CD4-positive, alpha-beta T cell treated with Interleukin-15 for 1 hour (primary cell): ENCODE data around the gene MIPOL1.
"Not testable (repeated sequence)": the region's sequence is repeated elsewhere in the genome, so short reads cannot be mapped to it uniquely, and the experiment has no call there.

Source experiments
- DNase-seq: peaks from one replicate; pipeline ENCODE4 v3.0.0-alpha.2; 2020

Gene MIPOL1

DNA sequence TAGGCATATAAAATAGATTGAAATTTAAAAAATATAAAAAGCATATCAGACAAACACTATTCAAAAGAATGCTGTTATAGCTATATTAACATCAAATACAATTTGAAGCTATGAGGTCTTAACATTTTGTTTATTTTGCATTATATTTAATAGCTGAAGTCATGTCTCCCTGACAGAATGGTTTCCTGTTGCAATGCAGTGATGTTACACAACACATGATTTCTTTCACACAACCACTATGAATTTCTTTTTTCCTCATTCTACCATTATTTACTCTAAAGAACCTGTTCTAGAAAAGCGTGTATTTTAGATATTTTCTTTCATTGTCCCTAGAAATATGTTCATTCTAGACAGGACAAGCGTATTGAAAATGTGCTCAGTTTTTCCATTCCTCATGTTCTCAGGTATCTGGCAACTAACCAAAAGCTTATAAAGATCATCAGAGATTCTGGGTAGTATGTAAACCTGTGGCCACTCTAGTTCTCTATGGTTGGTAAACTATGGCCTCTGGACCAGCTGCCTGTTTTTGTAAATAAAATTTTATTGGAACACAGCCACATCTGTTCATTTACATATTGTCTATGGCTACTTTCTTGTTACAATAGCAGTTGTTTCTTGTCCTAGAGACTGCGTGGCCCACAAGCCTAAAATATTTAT is 213.5 kb downstream of the MIPOL1 start:
- no peak for DNase-seq

DNA sequence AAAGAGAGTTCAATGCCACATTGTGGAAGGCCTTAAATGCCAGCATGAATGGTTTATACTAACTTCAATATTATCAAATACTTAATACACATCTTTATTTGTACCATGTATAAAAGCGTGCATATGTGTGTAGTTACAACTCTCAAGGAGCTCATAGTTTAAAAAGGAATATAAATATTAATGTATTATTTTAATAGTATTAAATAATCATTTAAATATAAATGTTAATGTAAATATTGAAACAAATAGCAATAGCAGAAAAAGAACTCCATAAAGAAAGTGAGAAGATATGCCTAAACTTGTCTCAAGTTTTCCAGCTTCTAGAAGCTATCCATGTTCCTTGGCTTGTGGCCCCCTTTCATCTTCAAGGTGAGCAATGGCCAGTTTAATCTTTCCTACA is 215.3 kb downstream of the MIPOL1 start:
- DNase-seq: no peak

DNA sequence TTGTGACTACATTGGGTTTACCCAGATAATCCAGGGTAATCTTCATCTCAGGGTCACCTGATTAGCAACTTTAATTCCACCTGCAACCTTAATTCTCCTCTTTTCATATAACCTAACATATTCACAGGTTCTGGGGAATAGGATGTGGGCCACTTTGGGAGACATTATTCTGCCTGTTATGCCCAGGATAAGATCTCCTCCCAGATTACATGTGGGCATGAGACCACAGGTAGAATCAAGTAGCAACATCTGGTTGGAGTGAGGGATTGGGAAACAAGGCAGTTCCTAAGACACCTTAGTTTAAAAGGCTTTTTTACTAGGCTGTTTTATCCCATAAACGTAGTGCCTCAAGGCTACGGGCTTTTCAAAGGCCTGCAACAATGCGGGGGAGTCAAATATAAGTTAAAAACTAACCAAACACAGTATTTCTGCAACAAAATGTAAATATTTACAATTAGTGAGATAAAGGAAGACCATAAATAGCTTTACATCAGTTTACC is 215.8 kb downstream of the MIPOL1 start:
- DNase-seq: no peak

DNA sequence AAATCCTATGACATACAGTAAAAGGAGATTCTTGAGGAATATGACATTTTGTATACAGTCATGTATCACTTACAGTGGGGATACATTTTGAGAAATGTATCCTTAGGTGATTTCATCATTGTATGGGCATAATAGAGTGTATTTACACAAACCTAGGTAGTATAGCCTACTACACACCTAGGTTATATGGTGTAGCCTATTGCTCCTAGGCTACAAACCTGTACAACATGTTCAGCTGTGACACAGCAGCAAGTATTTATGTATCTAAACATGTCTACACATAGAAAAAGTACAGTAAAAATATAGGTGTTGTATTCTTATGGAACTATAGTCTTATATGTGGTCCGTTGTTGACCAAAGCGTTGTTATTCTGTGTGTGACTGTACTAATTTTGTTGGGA is 218.5 kb downstream of the MIPOL1 start:
- DNase-seq: no peak

DNA sequence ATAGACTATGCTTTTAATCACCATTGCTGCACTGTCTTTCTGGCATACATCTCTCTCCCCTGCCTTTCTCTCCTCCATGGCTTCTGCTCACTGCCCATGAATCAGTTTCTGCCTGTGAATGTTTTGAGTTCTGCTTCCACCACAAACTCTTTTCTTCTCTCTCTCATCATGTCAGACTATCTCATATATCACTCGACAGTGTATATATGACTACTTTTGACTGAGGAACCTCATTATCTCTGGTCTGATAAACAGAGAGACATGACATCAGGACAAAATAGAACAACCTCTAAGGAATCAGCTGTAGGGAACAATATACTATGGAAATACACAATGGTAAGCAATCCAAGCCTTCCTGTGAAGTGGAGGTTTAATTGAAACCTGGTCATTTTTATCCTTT is 219.4 kb downstream of the MIPOL1 start:
- DNase-seq: no peak

DNA sequence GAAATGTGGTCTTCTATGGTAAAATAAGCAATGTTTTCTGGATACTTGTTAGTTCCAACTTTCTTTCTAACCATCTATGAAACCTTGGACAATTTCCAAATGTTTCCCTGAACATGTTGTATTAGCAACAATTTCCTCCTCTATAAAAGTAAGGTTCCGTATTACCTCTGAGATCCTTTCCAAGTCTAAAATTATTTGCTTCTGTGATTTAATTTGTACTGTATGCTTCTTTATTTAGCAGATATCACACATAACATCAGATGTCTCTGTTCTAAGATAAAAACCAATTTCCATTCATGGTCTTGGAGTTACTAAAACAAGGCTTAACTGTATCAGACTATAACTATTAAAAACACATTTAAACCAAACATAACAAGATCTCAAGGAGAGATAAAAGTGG is 220.1 kb downstream of the MIPOL1 start:
- DNase-seq: no peak

DNA sequence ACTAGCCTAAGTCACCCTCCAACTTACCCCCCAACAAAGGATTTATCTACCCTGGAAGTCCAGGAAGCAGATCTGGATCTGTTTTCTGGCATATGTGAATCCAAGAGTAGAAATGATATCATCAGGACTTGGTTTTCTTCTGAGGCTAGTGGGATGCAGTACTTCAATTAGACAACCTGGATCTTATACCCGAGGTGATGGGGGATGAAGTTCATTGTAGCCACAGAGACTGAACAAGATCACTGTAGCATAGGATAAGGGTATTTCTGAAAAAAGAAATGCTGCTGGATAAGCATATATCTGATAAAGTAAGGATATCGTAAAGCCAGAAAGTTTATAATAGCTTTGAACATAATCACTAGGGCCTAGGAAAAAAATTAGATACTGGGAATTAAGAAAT is 222.9 kb downstream of the MIPOL1 start:
- DNase-seq: no peak

DNA sequence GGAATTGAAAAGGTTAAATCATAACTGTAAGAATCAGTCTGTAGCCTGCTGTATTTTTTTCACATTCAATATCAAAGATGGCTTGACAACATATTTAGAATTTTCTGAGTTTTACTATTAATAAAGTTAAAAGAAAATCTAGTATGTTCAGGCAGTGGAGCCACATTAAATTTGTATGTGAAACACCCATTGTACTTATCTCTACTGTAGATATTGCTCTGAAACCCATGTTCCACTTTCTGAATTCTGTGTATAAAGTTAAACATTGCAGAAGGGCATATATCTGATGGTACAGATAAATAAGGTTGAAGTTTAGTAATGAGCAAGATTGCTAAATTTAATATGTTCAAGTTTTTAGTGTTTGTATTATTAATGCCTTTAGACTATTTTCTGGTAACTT is 224.6 kb downstream of the MIPOL1 start:
- no peak for DNase-seq

DNA sequence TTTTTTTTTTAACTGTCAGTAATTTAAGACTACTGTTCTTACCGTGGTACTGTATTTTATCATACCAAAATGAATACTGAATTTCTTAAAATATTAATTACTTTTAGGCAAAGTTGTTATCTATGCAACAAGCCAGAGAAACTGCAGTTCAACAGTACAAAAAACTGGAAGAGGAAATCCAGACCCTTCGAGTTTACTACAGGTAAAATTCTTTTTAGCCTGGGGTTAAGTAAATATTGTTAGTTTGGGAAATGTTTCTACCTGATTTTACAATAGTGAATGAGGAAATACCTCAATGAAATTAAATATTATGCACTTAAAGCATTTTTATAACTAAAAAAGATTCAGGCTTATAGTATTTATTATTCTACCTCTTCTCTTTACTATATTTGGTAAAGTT is 225.0 kb downstream of the MIPOL1 start:
- no peak for DNase-seq

DNA sequence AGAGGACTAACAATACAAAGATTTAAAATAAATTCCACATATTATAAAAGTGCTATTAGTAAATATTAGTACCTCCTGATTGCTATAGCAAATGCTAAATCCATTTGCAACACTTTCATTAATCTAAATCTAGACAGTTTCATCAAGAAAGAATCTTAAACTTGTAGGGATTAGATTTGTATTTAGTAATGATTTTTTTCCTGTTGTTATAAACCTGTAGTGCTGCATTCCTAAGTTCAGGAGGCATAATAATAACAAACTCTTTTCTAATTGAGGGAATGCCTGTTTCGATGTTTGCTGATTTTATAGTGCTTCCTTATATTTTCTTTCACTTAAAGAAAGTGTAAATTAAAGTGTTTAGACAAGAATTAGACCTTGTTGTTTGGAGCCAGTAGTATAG is 231.2 kb downstream of the MIPOL1 start:
- no peak for DNase-seq

DNA sequence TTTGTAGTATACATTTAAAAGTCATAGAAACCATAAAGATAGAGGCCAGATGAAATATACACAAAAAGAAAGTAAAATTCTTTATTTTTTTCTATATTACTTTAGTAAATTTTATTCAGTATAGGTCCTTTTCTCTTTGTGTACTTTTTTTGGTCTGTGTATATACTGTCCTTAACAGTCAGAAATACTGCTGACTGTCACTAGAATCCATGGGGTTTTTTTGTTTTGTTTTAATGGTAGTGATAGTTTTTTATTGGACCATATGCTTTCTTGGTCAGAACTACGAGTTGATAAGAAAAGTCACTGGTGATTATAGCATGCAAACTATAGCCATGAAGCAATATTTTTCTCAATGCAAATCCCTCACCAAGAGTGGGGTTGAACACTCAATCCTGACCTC is 231.9 kb downstream of the MIPOL1 start:
- no peak for DNase-seq

DNA sequence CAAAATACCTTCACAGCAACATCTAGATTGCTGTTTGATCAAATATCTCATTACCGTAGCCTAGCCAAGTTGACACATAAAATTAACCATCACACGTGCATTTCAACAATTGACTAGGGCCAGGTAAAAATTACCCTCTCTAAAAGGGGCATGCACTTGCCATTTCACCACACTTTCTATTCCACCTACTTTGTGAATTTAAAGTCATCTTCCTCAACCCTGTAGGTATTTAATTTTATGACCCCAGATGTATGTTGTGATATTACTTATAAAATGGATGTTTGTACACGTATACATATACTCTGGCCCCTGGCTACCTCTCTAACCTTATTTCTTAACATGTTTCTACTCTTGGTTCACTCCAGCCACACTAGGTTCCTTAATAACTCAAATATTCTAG is 237.1 kb downstream of the MIPOL1 start:
- no peak for DNase-seq

DNA sequence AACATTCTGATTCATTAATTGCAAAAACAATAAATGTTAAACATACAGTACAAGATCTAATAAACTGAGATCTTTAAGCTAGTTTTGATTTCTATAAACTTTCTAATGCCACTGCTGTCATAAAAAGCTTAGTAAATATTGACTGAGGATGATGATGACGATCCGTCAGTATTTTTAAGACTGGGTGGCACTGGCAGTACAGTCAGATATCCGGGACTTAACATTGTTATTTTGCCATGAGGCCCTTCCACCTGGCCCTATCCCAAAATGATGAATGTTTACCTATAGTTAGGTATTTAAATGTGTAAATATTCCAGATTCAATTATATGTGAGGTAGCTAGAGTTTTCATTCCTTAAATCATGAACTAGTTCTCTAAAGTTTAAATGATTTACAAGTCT is 238.8 kb downstream of the MIPOL1 start:
- no peak for DNase-seq

DNA sequence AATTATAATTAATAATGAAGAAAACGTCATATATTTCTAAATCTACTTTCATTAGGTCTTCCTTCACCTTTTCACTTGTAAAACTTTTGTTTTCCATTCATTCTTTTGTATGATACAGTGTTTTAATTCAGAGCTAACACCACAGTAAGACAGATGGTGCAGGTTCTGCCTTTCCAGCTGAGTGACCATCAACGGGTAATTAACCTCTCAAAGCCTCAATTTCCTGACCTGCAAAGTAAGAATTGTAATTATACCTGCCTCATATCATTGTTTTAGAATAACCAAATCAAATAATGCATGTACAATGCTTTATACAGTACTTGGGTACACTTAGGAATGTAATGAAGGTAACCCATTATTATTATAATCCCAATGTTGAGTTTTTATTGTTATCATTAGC is 239.8 kb downstream of the MIPOL1 start:
- no peak for DNase-seq

DNA sequence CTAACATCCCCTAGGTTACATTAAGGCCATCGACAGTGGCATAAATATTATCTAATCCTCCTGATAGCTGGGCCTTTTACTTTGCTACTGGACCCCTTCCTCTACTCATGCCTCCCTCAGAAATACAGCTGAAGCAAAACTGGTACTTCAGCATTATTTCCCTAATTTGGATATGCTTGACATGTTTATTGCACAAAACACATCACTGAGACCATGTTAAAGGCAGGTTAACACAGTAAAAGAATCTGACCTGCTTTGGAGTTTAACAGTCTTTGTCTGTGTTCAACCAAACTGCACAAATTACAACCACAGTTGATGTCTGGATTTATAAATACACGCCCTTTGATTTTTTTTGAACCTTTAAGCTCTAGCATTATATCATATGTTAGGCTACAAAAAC is 240.7 kb downstream of the MIPOL1 start:
- DNase-seq: no peak

DNA sequence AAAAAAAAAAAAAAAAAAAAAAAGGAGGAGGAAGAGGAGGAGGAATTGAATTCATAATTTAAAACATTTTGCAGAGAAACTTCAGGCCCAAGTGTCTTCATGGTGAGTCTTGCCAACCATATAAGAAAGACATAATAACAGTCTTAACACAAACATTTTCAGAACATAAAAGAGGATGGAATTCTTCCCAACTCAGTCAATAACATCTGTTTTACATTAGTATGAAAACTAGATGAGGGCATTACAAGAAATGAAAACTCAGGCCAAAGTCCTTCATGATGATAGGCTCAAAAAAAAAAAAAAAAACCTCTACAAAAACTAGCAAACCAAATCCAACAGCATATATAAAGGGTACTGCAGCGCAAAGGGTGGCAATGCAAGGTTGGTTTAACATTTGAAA is 245.7 kb downstream of the MIPOL1 start:
- no peak for DNase-seq

DNA sequence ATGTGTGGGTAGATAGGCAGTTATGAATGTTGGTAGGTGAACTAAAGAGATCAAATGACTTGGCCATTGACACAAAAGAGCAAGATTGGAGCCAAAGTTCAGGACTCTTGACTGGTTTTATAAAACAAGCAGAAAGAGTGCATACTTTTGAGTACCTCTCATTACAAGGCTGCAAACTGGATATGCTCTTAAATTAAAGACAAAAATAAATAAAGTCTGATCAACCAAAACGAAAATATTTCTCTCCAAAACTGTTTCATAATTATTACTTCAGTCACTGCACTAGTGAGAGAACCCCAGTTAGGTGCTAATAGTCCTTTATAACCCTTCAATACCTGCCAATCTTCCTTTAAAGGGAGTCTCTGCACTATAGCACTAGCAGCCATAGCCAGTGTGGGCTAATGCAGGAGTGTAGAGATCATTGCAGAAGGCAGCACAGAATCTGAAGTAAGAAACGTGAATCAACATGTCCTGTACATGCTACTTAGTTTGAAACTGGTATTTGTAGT is 250.2 kb downstream of the MIPOL1 start:
- no peak for DNase-seq

DNA sequence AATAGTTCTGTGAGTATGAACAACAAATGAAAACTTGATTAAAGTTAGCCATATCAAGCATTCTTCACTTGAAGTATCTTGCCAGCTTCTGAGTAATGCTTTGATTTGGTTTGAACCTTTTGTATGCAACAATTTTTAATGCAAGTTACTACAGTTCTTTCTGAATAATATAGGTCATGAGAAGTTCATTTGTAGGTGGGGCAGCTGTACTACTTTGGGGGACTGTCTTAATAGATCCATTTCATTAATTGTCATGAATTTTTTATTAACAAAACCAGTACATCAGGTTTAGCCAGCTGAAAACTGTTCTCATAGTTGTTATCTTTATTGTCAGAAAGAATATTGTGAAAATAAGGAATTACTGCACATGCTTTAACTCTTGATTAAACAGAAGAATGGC is 254.6 kb downstream of the MIPOL1 start:
- DNase-seq: no peak

DNA sequence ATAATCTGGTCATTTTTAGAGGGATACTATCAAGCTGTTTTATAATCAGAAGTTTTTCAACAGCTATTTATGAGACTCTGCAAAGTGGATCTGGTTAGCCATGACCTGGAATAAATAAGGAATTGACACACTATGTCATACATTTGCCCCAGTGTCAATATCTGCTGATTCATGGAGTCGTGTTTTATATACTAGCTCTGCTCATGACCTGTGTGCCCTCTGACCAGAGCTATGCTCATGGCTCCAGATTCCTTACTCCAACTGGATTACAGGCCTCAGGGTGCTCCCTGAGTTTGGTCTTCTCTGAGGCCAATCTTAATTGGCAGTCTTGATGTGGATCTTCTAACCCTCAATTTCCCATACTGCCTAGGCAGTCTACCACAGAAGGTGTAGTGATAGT is 256.2 kb downstream of the MIPOL1 start:
- no peak for DNase-seq

DNA sequence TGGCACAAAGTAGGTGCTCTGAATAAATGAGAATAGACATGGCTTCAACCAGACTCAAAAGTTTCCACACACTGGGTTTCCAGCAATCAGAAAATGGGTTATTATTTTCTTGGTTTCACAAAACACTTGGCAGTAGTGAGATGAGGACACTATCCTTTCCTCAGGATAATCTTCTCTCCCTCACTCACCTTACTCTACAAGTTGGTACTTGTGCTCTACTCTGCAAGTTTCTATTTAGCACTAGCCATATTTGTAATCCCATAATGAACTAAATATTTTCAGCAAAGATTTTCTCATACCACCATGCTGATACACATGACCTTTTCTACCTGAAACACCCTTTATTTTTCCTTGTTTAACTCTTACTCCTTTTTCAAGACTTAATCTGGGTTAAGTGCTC is 259.6 kb downstream of the MIPOL1 start:
- DNase-seq: no peak

DNA sequence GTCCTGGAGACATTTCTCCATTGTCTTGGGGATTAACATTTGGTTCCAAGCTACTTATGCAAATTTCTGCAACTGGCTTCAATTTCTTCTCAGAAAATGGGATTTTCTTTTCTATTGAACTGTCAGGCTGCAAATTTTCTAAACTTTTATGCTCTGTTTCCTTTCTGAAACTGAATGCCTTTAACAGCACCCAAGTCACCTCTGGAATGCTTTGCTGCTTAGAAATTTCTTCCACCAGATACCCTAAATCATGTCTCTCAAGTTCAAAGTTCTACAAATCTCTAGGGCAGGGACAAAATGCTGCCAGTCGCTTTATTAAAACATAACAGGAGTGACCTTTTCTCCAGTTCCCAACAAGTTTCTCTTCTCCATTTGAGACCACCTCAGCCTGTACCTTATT is 264.7 kb downstream of the MIPOL1 start:
- DNase-seq: not testable (repeated sequence)

DNA sequence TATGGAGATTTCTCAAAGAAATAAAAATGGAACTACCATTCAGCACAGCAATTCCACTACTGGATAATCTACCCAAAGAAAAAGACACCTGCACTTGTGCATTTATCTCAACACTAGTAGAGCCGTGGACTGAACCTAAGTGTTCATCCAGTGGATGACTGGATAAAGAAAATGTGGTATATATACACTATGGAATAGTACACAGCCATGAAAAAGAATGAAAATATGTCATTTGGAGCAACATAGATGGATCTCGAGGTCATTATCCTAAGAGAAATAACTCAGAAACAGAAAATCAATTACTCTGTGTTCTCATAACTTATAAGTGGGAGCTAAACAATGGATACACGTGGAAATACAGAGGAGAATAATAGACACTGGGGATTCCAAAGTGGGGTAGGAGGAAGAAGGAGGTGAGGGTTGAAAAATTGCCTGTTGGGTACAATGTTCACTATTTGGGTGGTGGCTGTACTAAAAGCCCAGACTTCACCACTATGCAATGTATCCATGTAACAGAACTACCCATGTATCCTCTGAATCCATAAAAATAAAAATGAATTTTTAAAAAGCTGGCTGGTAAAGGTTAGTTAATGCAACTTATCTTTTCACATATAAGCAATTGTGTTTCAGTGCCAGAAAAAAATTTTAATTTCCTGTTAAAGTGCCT is 266.6 kb downstream of the MIPOL1 start:
- DNase-seq: no peak

DNA sequence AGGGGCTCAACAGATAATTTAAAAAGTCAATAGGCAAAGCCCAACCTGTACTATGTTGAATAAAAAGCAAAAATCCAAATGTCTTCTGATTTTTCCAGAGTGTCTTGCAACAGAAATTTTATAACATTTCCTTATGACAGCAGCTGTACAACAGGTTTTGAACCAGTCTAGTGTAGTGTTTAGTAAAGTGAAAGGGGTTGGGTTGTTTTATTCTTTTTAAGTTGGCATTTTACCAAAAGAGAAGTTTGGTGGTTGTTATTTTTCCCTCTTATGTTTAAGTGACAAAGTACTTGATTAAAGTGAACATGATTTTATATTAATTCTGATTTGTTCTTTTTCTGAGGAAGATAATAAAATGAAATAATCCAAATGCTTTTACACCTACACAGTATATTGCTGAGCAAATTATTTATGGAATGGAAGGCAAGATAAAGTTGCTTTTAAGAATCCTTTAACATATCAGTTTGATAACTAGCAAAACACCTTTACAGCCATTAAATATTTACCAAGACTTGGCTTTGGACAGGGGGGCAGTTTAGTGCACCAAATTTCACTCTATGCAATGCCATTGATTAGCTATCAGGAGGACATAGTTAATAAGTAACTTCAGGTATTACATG is 268.4 kb downstream of the MIPOL1 start:
- DNase-seq: no peak

DNA sequence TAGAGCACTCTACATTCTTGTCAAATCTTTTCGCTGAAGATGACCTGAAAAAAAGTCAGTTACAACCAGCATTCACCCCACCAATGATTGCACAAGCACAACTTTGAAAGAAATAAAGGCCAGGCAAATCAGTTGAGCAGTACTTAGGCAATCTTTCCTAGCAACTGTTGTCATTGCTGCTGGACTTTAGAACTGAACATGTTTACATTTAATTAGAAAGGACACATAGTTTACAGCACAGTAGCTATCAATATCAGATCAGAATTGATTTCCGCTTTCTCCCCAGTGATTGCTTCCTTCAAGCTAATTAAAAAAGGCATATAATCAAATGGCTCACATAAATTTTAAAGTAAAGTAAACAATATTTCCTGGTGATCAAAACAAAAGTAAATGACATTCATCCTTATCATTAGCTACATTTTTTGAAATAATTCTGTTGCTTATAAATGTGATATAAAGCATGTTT is 268.9 kb downstream of the MIPOL1 start:
- DNase-seq: no peak
